HepG2 (cell line): ENCODE results near the gene GPR39. TPM values are rescaled to one million over a fixed set of nuclear protein-coding genes. Genes with fewer than 3 reads are reported as not detected.

ENCODE experiments used
- EZH2 ChIP-seq: conservative IDR thresholded peaks from 2 replicates; pipeline ENCODE4 v1.6.1; 2012; ENCODE audit warnings: mild to moderate bottlenecking, low read depth, low read length, moderate library complexity
- HDAC1 ChIP-seq: sonication (generic); formaldehyde crosslinking; IDR thresholded peaks from 2 replicates; pipeline ENCODE4 v1.5.1; 2020; ENCODE audit warnings: mild to moderate bottlenecking, missing genetic modification reagents
- NKX3-1 ChIP-seq: sonication (generic); formaldehyde crosslinking; IDR thresholded peaks from 2 replicates; pipeline ENCODE4 v1.5.0; 2020; ENCODE audit warnings: missing genetic modification reagents
- RFX5 ChIP-seq: IDR thresholded peaks from 2 replicates; pipeline ENCODE4 v1.6.1; 2011; ENCODE audit warnings: low read depth, low read length, improper control_type of control experiment
- RNF219 ChIP-seq: sonication (generic); formaldehyde crosslinking; IDR thresholded peaks from 2 replicates; pipeline ENCODE4 v1.5.0; 2020; ENCODE audit warnings: mild to moderate bottlenecking, missing genetic modification reagents
- TAF1 ChIP-seq: sonication (generic); formaldehyde crosslinking; IDR thresholded peaks from 2 replicates; pipeline ENCODE4 v1.4.0; 2020; ENCODE audit warnings: missing genetic modification reagents
- ZFP90 ChIP-seq: sonication (generic); formaldehyde crosslinking; IDR thresholded peaks from 2 replicates; pipeline ENCODE4 v1.8.0; 2022; ENCODE audit warnings: missing genetic modification reagents, mild to moderate bottlenecking, inconsistent platforms, borderline replicate concordance
- ZNF512B ChIP-seq: sonication (generic); formaldehyde crosslinking; IDR thresholded peaks from 2 replicates; pipeline ENCODE4 v1.5.1; 2020; ENCODE audit warnings: missing genetic modification reagents, mild to moderate bottlenecking, borderline replicate concordance
- ZNF788 ChIP-seq: sonication (generic); formaldehyde crosslinking; IDR thresholded peaks from 2 replicates; pipeline ENCODE4 v1.5.0; 2020; ENCODE audit warnings: mild to moderate bottlenecking, missing genetic modification reagents, borderline replicate concordance
- ZNF850 ChIP-seq: sonication (generic); formaldehyde crosslinking; conservative IDR thresholded peaks from 2 replicates; pipeline ENCODE4 v1.9.0; 2021; ENCODE audit warnings: mild to moderate bottlenecking, missing genetic modification reagents
- ZSCAN29 ChIP-seq: sonication (generic); formaldehyde crosslinking; conservative IDR thresholded peaks from 2 replicates; pipeline ENCODE4 v1.4.0; 2020; ENCODE audit warnings: mild to moderate bottlenecking, missing genetic modification reagents
- polyA plus RNA-seq, 8 experiments: library from polyadenylated mRNA; depleted of rRNA in 3 of 8; stranded (reverse) in 7 of 8; unstranded in 1 of 8; fragments of >200 nt; fragmentation: Illumina TruSeq in 4 of 8; extraction: Trizol in 4 of 8; gene quantifications; 2 replicates each; pipeline versions ENCODE4 v1.2.1 to v1.2.3, GENCODE V29; 2011 to 2016; ENCODE audit warnings: low read depth in 4 of 8, missing spikeins in 1 of 8, mixed read lengths in 1 of 8; ENCODE audit not compliant: insufficient read depth in 1 of 8
- total RNA-seq, 5 experiments: library from RNA; depleted of rRNA; stranded (reverse); fragments of >200 nt; fragmentation: Illumina TruSeq; extraction: Trizol; gene quantifications; 2 replicates each; pipeline ENCODE4 v1.2.3, GENCODE V29; 2016; ENCODE audit warnings: low read depth in 1 of 5
- TF ChIP-seq, protein P1 (sequence below): sonication (generic); formaldehyde crosslinking; IDR thresholded peaks from 2 replicates; pipeline ENCODE4 v1.4.0; 2020; ENCODE audit warnings: missing genetic modification reagents

GPR39 gene
- total and polyA plus RNA-seq, 2 of the 13 experiments (the other 11 are each of a cell fraction or from before 2014, with no cell fraction given), result 0.16 to 0.62 TPM

DNA sequence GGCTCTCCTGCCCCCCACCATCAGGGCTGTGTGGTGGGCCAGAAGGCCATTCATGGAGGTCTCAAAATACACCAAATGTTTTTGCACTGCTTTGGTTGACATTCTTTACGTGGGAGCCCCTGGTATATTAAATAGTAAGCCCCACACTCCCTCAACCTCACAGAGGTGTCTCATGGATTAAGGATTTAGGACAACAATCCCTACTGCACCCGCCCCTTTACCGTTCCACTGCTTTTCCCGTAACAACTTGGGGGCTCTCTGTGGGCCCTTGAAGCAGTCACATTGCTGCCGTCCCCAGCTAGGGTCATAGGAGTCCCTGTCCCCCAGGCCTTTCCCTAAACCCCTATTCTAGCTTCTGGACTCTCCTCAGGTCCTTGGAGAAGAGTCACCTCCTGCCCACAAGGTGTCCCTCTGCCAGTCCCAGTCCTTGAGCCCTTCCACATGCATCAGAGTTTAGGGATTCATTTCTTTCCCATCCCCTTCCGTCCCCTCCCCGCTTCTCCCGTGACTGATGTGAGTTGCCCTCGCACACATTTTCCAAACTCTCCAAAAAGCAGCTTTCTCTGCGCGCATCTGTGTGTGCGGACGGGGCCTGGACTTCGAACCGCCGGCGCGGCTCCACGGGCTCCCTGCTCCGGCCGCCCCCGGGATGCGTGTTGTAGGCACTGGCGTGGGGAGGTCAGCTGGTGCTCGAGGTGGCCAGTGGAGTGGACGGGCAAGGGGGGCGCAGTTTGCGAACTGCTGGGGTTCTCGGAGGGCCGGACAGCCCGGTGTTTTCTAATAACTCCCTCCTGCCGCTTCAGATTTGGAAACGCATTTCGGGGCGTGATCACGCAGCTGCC, 168.6 kb downstream of the GPR39 start (continued):
- no peak for TF ChIP-seq ZNF512B (CRISPR knock-in tag)
- TF ChIP-seq ZFP90 (CRISPR knock-in tag), result no peak
- no peak for TF ChIP-seq TAF1
- no peak for TF ChIP-seq NKX3-1 (CRISPR knock-in tag)
- TF ChIP-seq, protein P1, sequence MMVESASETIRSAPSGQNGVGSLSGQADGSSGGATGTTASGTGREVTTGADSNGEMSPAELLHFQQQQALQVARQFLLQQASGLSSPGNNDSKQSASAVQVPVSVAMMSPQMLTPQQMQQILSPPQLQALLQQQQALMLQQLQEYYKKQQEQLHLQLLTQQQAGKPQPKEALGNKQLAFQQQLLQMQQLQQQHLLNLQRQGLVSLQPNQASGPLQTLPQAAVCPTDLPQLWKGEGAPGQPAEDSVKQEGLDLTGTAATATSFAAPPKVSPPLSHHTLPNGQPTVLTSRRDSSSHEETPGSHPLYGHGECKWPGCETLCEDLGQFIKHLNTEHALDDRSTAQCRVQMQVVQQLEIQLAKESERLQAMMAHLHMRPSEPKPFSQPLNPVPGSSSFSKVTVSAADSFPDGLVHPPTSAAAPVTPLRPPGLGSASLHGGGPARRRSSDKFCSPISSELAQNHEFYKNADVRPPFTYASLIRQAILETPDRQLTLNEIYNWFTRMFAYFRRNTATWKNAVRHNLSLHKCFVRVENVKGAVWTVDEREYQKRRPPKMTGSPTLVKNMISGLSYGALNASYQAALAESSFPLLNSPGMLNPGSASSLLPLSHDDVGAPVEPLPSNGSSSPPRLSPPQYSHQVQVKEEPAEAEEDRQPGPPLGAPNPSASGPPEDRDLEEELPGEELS, result no peak
- no peak for TF ChIP-seq RFX5
- no peak for TF ChIP-seq RNF219
- no peak for TF ChIP-seq EZH2
- no peak for TF ChIP-seq ZNF850 (CRISPR knock-in tag)
- no peak for TF ChIP-seq HDAC1 (CRISPR knock-in tag)
- TF ChIP-seq ZSCAN29, result no peak
- no peak for TF ChIP-seq ZNF788 (CRISPR knock-in tag)
- TF ChIP-seq, all 625 proteins: peak for 0
